ENCODE results near the gene CHST6. TPM values are rescaled to one million over a fixed set of nuclear protein-coding genes. Genes with fewer than 3 reads are reported as not detected.

The CHST6 gene
- total RNA-seq, 3 donors from 2014 or later: under 0.01 to 0.44 TPM; not detected in 1

DNA sequence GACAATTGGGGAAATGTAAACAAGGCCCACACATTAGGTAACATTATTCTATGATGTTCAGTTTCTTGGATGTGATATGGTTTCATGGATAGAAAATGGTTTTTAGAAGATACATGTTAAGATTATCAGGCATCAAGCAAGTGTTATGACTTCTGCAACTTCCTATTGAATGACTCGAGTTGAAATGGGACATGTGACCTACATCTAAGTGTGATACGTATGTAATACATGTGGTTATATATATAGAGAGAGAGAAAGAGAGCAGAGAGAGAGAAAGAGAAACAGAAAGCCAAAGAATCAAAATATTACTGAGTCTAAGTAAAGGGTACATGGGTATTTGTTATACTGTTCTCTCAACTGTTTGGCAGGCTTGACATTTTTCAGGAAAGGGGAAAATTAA lies 32.4 kb downstream of the CHST6 start:
- Histone ChIP-seq H3K9me3 (no peaks in the 10 kb centered on the region), H3K27ac (peak overlapping the region in 1 of 2 donors; percentile 95), H3K36me3 (no peaks in the 10 kb centered on the region), H3K4me3 (peak overlapping the region in 1 of 3 donors; percentile 84), H3K4me1 (no peaks in the 10 kb centered on the region), H3K27me3 (no peaks in the 10 kb centered on the region)
- no peak for DNase-seq (ENCODE audit: low spot score in 2 of 2)
- intact Hi-C loops (cut with DNase I; ENCODE audit: low total_unique reads): no loop called here
- TF ChIP-seq, protein P1, sequence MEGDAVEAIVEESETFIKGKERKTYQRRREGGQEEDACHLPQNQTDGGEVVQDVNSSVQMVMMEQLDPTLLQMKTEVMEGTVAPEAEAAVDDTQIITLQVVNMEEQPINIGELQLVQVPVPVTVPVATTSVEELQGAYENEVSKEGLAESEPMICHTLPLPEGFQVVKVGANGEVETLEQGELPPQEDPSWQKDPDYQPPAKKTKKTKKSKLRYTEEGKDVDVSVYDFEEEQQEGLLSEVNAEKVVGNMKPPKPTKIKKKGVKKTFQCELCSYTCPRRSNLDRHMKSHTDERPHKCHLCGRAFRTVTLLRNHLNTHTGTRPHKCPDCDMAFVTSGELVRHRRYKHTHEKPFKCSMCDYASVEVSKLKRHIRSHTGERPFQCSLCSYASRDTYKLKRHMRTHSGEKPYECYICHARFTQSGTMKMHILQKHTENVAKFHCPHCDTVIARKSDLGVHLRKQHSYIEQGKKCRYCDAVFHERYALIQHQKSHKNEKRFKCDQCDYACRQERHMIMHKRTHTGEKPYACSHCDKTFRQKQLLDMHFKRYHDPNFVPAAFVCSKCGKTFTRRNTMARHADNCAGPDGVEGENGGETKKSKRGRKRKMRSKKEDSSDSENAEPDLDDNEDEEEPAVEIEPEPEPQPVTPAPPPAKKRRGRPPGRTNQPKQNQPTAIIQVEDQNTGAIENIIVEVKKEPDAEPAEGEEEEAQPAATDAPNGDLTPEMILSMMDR (IDR thresholded peaks at IDR 0.05): no peak
- TF ChIP-seq POLR2AphosphoS5 (IDR thresholded peaks at IDR 0.05): no peak
- no peak for TF ChIP-seq POLR2A (IDR thresholded peaks at IDR 0.05)

DNA sequence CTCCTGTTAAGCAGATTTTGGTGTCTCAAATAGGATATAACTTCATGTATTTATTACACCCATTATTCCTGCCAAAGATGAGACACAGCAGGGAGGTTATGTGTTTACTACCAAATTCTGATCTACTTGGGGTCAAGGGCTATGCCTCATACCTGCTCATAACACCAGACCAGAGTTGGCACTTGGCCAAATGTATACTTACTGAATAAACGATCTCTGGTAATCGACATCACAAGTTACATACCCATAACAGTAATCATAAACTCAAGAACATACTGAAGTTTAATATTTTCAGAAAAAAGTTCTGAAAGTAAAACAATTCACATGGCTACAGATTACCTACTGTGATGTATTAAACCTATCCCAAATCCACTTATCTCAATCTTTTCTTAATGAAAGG lies 33.7 kb downstream of the CHST6 start:
- no peaks in the 10 kb centered on the region for H3K36me3 ChIP-seq
- intact Hi-C loops (cut with DNase I; ENCODE audit: low total_unique reads): no loop called here
- no peaks in the 10 kb centered on the region for H3K27me3 ChIP-seq
- H3K4me3 ChIP-seq: no peak overlapping the region
- no peak for DNase-seq (ENCODE audit: low spot score in 2 of 2)
- TF ChIP-seq, protein P1 (IDR thresholded peaks at IDR 0.05): no peak
- TF ChIP-seq POLR2AphosphoS5 (IDR thresholded peaks at IDR 0.05) (no peak), POLR2A (IDR thresholded peaks at IDR 0.05) (no peak)
- no peaks in the 10 kb centered on the region for H3K9me3 ChIP-seq
- no peaks in the 10 kb centered on the region for H3K4me1 ChIP-seq
- no peak overlapping the region for H3K27ac ChIP-seq

DNA sequence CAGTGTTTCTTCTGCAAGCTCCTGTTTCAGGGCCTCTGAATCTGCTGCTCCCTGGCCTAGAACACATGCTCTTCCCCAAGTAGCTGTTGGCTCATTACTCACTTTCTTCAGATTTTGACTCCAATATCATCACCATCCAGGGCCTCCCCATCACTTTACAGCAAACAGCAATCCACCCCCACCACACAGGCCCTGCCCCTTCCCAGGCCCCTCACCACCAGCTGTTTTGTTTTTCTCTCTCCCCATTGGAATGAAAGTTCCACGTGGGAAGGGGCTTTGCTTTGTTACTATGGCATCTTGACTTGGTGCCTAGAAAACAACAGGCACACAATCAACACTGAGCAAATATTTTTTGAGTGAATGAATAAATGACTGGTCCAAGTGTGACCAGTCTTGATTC lies 34.8 kb downstream of the CHST6 start:
- intact Hi-C loops (cut with DNase I; ENCODE audit: low total_unique reads): no loop called here
- Histone ChIP-seq H3K4me1 (no peaks in the 10 kb centered on the region), H3K9me3 (no peaks in the 10 kb centered on the region), H3K36me3 (no peaks in the 10 kb centered on the region), H3K27ac (no peak overlapping the region), H3K27me3 (no peaks in the 10 kb centered on the region), H3K4me3 (no peak overlapping the region)
- TF ChIP-seq, protein P1 (IDR thresholded peaks at IDR 0.05): no peak
- TF ChIP-seq POLR2A (IDR thresholded peaks at IDR 0.05): no peak
- TF ChIP-seq POLR2AphosphoS5 (IDR thresholded peaks at IDR 0.05): no peak
- DNase-seq (ENCODE audit: low spot score in 2 of 2): no peak

DNA sequence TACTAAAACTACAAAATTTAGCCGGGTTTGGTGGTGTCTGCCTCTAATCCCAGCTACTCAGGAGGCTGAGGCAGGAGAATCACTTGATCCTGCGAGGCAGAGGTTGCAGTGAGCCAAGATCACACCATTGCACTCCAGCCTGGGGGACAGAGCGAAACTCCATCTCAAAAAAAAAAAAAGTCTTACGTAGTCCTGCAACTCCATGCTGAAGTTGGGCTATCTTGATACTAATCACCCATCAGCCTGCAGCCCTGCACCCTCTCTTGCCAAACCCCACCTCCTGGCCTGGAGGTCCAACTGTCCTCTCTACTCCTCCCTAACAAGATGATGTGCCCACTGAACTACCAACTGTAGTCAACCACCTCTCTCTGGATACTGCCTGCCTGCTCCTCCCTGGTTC lies 35.5 kb downstream of the CHST6 start:
- H3K4me1 ChIP-seq: no peaks in the 10 kb centered on the region
- no peaks in the 10 kb centered on the region for H3K27me3 ChIP-seq
- TF ChIP-seq, protein P1 (IDR thresholded peaks at IDR 0.05): no peak
- no peak for TF ChIP-seq POLR2A (IDR thresholded peaks at IDR 0.05)
- TF ChIP-seq POLR2AphosphoS5 (IDR thresholded peaks at IDR 0.05): no peak
- intact Hi-C loops (cut with DNase I; ENCODE audit: low total_unique reads): no loop called here
- no peaks in the 10 kb centered on the region for H3K36me3 ChIP-seq
- no peak overlapping the region for H3K27ac ChIP-seq
- no peaks in the 10 kb centered on the region for H3K9me3 ChIP-seq
- no peak for DNase-seq (ENCODE audit: low spot score in 2 of 2)
- H3K4me3 ChIP-seq: no peak overlapping the region

DNA sequence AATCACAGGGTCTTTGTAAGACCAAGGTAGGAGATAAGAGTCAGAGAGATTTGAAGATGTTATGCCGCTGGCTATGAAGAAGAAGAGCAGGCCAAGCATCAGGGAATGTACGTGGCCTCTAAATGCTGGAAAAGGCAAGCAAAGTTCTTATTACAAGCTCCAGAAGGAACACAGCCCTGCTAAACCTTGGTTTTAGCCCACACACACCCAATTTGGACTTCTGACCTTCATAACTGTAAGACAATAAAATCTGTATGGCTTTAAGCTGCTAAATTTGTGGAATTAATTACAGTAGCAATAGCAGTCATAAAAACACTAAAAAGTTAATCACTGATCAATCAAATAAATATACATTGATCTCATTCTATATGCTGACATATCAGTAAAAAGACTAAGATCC lies 36.8 kb downstream of the CHST6 start:
- H3K27ac ChIP-seq: no peak overlapping the region
- no peaks in the 10 kb centered on the region for H3K36me3 ChIP-seq
- TF ChIP-seq, protein P1 (IDR thresholded peaks at IDR 0.05): no peak
- no peak for TF ChIP-seq POLR2AphosphoS5 (IDR thresholded peaks at IDR 0.05)
- no peaks in the 10 kb centered on the region for H3K4me1 ChIP-seq
- no peaks in the 10 kb centered on the region for H3K9me3 ChIP-seq
- no peak for DNase-seq (ENCODE audit: low spot score in 2 of 2)
- no peaks in the 10 kb centered on the region for H3K27me3 ChIP-seq
- intact Hi-C loops (cut with DNase I; ENCODE audit: low total_unique reads): no loop called here
- no peak overlapping the region for H3K4me3 ChIP-seq

Measured in breast epithelium (tissue), 4 donors.